Astrocyte (in vitro differentiated cells and primary cell): ENCODE measurements around the gene CACNA1H. TPM values are rescaled to one million over a fixed set of nuclear protein-coding genes. Genes with fewer than 3 reads are reported as not detected.

Source experiments
- DNase-seq: peaks from one replicate; pipeline ENCODE4 v3.0.0-alpha.2; 2010; ENCODE audit warnings: low read depth
- FAIRE-seq: peaks from 2 replicates; lab custom pipeline; 2011; peaks lifted over from hg19 to GRCh38; lab: Jason Lieb, UNC
- H2AFZ ChIP-seq: 2 replicates; pipeline ENCODE4 v1.6.0; 2012; ENCODE audit warnings: low read depth, low read length, inconsistent platforms
- H3K27ac ChIP-seq: 2 replicates; pipeline ENCODE4 v1.5.1; 2011; ENCODE audit warnings: low read depth, low read length, inconsistent platforms
- H3K27me3 ChIP-seq: 2 replicates; pipeline ENCODE4 v1.6.0; 2011; ENCODE audit warnings: low read length, inconsistent platforms; ENCODE audit not compliant: insufficient read depth
- H3K36me3 ChIP-seq: 2 replicates; pipeline ENCODE4 v1.5.1; 2011; ENCODE audit warnings: low read length, inconsistent platforms; ENCODE audit not compliant: insufficient read depth
- H3K4me1 ChIP-seq: 2 replicates; pipeline ENCODE4 v1.5.1; 2011; ENCODE audit warnings: low read length, inconsistent platforms; ENCODE audit not compliant: insufficient read depth
- H3K4me2 ChIP-seq: 2 replicates; pipeline ENCODE4 v1.6.0; 2012; ENCODE audit warnings: low read length, inconsistent platforms
- H3K4me3 ChIP-seq: 2 replicates; pipeline ENCODE4 v1.5.1; 2011; ENCODE audit warnings: low read depth, mild to moderate bottlenecking, low read length, inconsistent platforms; ENCODE audit not compliant: insufficient read depth
- H3K79me2 ChIP-seq: 2 replicates; pipeline ENCODE4 v1.6.0; 2012; ENCODE audit warnings: mild to moderate bottlenecking, low read length, inconsistent platforms; ENCODE audit not compliant: insufficient read depth
- H3K9ac ChIP-seq: 2 replicates; pipeline ENCODE4 v1.6.0; 2012; ENCODE audit warnings: mild to moderate bottlenecking, low read length, inconsistent platforms
- H3K9me3 ChIP-seq: 2 replicates; pipeline ENCODE4 v1.5.1; 2012; ENCODE audit warnings: low read depth, mild to moderate bottlenecking, low read length, inconsistent platforms; ENCODE audit not compliant: insufficient read depth
- H4K20me1 ChIP-seq: 2 replicates; pipeline ENCODE4 v1.6.0; 2012; ENCODE audit warnings: low read length, inconsistent platforms; ENCODE audit not compliant: insufficient read depth
- H3K27ac Mint-ChIP-seq: one replicate; pipeline ENCODE4 v1.8.0; 2021; ENCODE audit warnings: mild to moderate bottlenecking, mixed read lengths; ENCODE audit not compliant: unreplicated experiment
- H3K27me3 Mint-ChIP-seq: one replicate; pipeline ENCODE4 v1.8.0; 2021; ENCODE audit warnings: low read depth, mixed read lengths; ENCODE audit not compliant: unreplicated experiment
- H3K36me3 Mint-ChIP-seq: one replicate; pipeline ENCODE4 v1.8.0; 2021; ENCODE audit warnings: low read depth, mixed read lengths; ENCODE audit not compliant: unreplicated experiment
- H3K4me1 Mint-ChIP-seq: one replicate; pipeline ENCODE4 v1.8.0; 2021; ENCODE audit warnings: low read depth, mixed read lengths; ENCODE audit not compliant: unreplicated experiment
- H3K4me3 Mint-ChIP-seq: one replicate; pipeline ENCODE4 v1.8.0; 2021; ENCODE audit warnings: mild to moderate bottlenecking, moderate library complexity, mixed read lengths; ENCODE audit not compliant: unreplicated experiment
- H3K9me3 Mint-ChIP-seq: one replicate; pipeline ENCODE4 v1.8.0; 2021; ENCODE audit warnings: mild to moderate bottlenecking, mixed read lengths; ENCODE audit not compliant: unreplicated experiment
- EZH2 ChIP-seq: IDR thresholded peaks from 2 replicates; pipeline ENCODE4 v1.6.1; 2012; ENCODE audit warnings: mild to moderate bottlenecking, low read length, inconsistent platforms; ENCODE audit not compliant: insufficient read depth
- total RNA-seq: library from RNA; stranded (reverse); gene quantifications from 2 replicates; pipeline ENCODE4 v1.2.1, GENCODE V29; 2021
- TF ChIP-seq, protein P1 (sequence below): IDR thresholded peaks from 2 replicates; pipeline ENCODE4 v1.5.1; 2011; ENCODE audit warnings: low read depth, mild to moderate bottlenecking, inconsistent platforms, low read length, moderate library complexity; ENCODE audit not compliant: insufficient read depth

CACNA1H gene
- total RNA-seq, 1 donor from 2014 or later = 21.7 TPM

DNA sequence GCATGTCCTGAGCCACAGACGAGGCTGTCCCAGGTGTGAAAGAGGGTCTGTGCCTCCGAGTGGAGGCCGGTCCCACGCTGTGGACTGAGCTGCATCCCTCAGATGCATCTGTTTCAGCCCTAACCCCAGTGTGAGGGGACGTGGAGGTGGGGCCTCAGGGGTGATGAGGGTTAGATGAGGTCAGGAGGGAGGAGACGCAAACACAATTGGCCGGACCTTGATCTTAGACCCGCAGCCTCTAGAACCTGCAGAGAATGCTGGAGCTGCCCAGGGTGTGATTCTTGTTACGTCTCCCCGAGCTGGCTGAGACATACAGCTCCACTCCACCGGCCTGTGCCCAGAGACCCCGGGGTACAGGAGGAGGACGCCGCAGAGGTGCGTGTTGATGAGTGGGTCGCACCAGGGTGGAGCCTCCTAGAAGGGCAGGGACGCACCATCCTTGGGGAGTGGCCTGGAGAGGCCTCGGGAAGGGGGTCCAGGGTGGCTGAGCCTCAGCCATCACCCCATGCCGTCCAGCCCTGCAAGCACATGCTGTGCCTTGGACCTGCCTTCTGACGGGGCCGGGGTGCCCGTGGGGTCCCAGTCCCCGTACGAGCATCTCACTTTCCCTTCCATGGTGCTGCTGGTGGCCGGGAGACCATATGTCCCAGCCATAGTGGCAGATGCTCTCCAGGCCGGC is 40.3 kb upstream of the CACNA1H start:
- Mint-ChIP-seq H3K9me3 (no peaks in the 10 kb centered on the region), H3K36me3 (no peaks in the 10 kb centered on the region), H3K4me1 (no peaks in the 10 kb centered on the region), H3K4me3 (no peak overlapping the region), H3K27me3 (peaks cover 43% of the 10 kb centered on the region), H3K27ac (no peak overlapping the region)
- H3K36me3 ChIP-seq = no peaks in the 10 kb centered on the region
- H3K4me2 ChIP-seq = no peak overlapping the region
- no peaks in the 10 kb centered on the region for H3K79me2 ChIP-seq
- TF ChIP-seq, protein P1, sequence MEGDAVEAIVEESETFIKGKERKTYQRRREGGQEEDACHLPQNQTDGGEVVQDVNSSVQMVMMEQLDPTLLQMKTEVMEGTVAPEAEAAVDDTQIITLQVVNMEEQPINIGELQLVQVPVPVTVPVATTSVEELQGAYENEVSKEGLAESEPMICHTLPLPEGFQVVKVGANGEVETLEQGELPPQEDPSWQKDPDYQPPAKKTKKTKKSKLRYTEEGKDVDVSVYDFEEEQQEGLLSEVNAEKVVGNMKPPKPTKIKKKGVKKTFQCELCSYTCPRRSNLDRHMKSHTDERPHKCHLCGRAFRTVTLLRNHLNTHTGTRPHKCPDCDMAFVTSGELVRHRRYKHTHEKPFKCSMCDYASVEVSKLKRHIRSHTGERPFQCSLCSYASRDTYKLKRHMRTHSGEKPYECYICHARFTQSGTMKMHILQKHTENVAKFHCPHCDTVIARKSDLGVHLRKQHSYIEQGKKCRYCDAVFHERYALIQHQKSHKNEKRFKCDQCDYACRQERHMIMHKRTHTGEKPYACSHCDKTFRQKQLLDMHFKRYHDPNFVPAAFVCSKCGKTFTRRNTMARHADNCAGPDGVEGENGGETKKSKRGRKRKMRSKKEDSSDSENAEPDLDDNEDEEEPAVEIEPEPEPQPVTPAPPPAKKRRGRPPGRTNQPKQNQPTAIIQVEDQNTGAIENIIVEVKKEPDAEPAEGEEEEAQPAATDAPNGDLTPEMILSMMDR = no peak
- TF ChIP-seq EZH2 = no peak
- H3K27me3 ChIP-seq = peaks cover 4% of the 10 kb centered on the region
- DNase-seq (no peak), FAIRE-seq (no peak)
- no peak overlapping the region for H3K4me3 ChIP-seq
- no peaks in the 10 kb centered on the region for H3K9me3 ChIP-seq
- H3K9ac ChIP-seq = no peak overlapping the region
- no peaks in the 10 kb centered on the region for H4K20me1 ChIP-seq
- H3K4me1 ChIP-seq = no peaks in the 10 kb centered on the region
- no peak overlapping the region for H2AFZ ChIP-seq
- no peak overlapping the region for H3K27ac ChIP-seq

GRCh38 chr16:1113489-1113888 is 39.4 kb upstream of the CACNA1H start:
- peaks cover 43% of the 10 kb centered on the region for H3K27me3 Mint-ChIP-seq
- no peaks in the 10 kb centered on the region for H3K9me3 Mint-ChIP-seq
- no peaks in the 10 kb centered on the region for H3K79me2 ChIP-seq
- no peak overlapping the region for H3K4me3 ChIP-seq
- no peak overlapping the region for H3K27ac ChIP-seq
- no peaks in the 10 kb centered on the region for H3K4me1 Mint-ChIP-seq
- no peak for DNase-seq
- no peaks in the 10 kb centered on the region for H4K20me1 ChIP-seq
- no peaks in the 10 kb centered on the region for H3K4me1 ChIP-seq
- H3K27ac Mint-ChIP-seq = no peak overlapping the region
- TF ChIP-seq, protein P1 = no peak
- TF ChIP-seq EZH2 = no peak
- no peaks in the 10 kb centered on the region for H3K36me3 ChIP-seq
- no peak overlapping the region for H3K4me3 Mint-ChIP-seq
- no peak for FAIRE-seq
- peaks cover 4% of the 10 kb centered on the region for H3K27me3 ChIP-seq
- no peak overlapping the region for H3K9ac ChIP-seq
- no peak overlapping the region for H3K4me2 ChIP-seq
- no peaks in the 10 kb centered on the region for H3K36me3 Mint-ChIP-seq
- no peaks in the 10 kb centered on the region for H3K9me3 ChIP-seq
- H2AFZ ChIP-seq = no peak overlapping the region

- no peaks in the 10 kb centered on the region for H3K79me2 ChIP-seq
- H3K27me3 ChIP-seq = peaks cover 4% of the 10 kb centered on the region
- DNase-seq (no peak), FAIRE-seq (no peak)
- no peaks in the 10 kb centered on the region for H3K4me1 Mint-ChIP-seq
- H3K27ac Mint-ChIP-seq = no peak overlapping the region
- H3K36me3 Mint-ChIP-seq = no peaks in the 10 kb centered on the region
- no peaks in the 10 kb centered on the region for H3K9me3 Mint-ChIP-seq
- no peak overlapping the region for H3K4me3 ChIP-seq
- H2AFZ ChIP-seq = no peak overlapping the region
- TF ChIP-seq EZH2 = no peak
- TF ChIP-seq, protein P1 = no peak
- H3K27ac ChIP-seq = no peak overlapping the region
- H3K9me3 ChIP-seq = no peaks in the 10 kb centered on the region
- no peak overlapping the region for H3K9ac ChIP-seq
- no peaks in the 10 kb centered on the region for H3K4me1 ChIP-seq
- no peak overlapping the region for H3K4me2 ChIP-seq
- no peaks in the 10 kb centered on the region for H4K20me1 ChIP-seq
- no peaks in the 10 kb centered on the region for H3K36me3 ChIP-seq
- H3K27me3 Mint-ChIP-seq = peaks cover 38% of the 10 kb centered on the region
- no peak overlapping the region for H3K4me3 Mint-ChIP-seq
Measured at GRCh38 chr16:1113889-1114526, 38.9 kb upstream of the CACNA1H start.
